ENCODE measurements around the gene LASP1. TPM values are rescaled to one million over a fixed set of nuclear protein-coding genes. Genes with fewer than 3 reads are reported as not detected.

LASP1 gene
- total and polyA plus RNA-seq, 2 of the 4 experiments (the other 2 are of a cell fraction): 79.8 to 262 TPM

DNA sequence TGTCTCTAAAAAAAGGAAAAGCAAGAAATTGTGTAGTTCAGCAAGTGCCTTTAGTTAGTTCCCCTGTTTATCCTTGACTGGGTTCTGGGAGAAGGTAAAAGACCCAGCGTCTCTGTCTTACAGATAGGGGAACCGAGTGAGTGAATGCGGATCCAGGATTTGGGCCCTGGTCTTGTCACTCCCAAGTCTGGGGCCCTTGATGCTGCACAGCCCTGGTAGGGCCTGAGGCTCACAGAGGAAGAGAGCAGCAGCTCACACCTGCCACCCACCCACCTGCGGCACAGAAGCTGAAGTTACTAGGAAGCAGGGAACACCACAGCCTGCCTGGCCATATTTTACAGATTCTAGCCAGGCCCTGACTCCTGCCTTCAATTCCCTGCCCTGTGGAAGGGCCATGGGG, 22.2 kb downstream of the LASP1 start:
- CTCF ChIA-PET: no interaction called here

More for the DNA sequence above, 22.2 kb downstream of the LASP1 start:
- H3K4me2 ChIP-seq (ENCODE audit: low read depth, low read length): no peak overlapping the region
- TF ChIP-seq CEBPB (IDR thresholded peaks at IDR 0.05; ENCODE audit: low read depth, low read length): no peak
- TF ChIP-seq MAFK (IDR thresholded peaks at IDR 0.05; ENCODE audit: low read depth, low read length): no peak
- no peak for TF ChIP-seq RAD21 (IDR thresholded peaks at IDR 0.05; ENCODE audit: low read length)
- no peak for TF ChIP-seq FOS (IDR thresholded peaks at IDR 0.05; ENCODE audit: low read depth, low read length)
- no peak for TF ChIP-seq MAZ (IDR thresholded peaks at IDR 0.05; ENCODE audit: borderline replicate concordance, low read depth, low read length)
- no peak for TF ChIP-seq RCOR1 (IDR thresholded peaks at IDR 0.05; ENCODE audit: insufficient replicate concordance, low read length)
- no peak for TF ChIP-seq BHLHE40 (IDR thresholded peaks at IDR 0.05; ENCODE audit: low read depth, low read length)
- TF ChIP-seq, protein P1, sequence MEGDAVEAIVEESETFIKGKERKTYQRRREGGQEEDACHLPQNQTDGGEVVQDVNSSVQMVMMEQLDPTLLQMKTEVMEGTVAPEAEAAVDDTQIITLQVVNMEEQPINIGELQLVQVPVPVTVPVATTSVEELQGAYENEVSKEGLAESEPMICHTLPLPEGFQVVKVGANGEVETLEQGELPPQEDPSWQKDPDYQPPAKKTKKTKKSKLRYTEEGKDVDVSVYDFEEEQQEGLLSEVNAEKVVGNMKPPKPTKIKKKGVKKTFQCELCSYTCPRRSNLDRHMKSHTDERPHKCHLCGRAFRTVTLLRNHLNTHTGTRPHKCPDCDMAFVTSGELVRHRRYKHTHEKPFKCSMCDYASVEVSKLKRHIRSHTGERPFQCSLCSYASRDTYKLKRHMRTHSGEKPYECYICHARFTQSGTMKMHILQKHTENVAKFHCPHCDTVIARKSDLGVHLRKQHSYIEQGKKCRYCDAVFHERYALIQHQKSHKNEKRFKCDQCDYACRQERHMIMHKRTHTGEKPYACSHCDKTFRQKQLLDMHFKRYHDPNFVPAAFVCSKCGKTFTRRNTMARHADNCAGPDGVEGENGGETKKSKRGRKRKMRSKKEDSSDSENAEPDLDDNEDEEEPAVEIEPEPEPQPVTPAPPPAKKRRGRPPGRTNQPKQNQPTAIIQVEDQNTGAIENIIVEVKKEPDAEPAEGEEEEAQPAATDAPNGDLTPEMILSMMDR (conservative IDR thresholded peaks at IDR 0.05; ENCODE audit: low read depth, low read length): no peak
- no peak for TF ChIP-seq MXI1 (IDR thresholded peaks at IDR 0.05; ENCODE audit: borderline replicate concordance, low read depth, low read length)
- TF ChIP-seq USF2 (IDR thresholded peaks at IDR 0.05; ENCODE audit: low read depth, low read length): no peak
- no peak for TF ChIP-seq RFX5 (IDR thresholded peaks at IDR 0.05; ENCODE audit: low read depth, low read length)
- no peak for TF ChIP-seq POLR2A (IDR thresholded peaks at IDR 0.05; ENCODE audit: low read depth, low read length)
- no peak for TF ChIP-seq SMC3 (IDR thresholded peaks at IDR 0.05; ENCODE audit: low read depth, low read length)
- TF ChIP-seq CHD1 (IDR thresholded peaks at IDR 0.05; ENCODE audit: low read depth, low read length): no peak
- no peak for TF ChIP-seq ELK1 (IDR thresholded peaks at IDR 0.05; ENCODE audit: borderline replicate concordance, low read depth, low read length)
- no peak for TF ChIP-seq NFE2L2 (IDR thresholded peaks at IDR 0.05; ENCODE audit: low read depth, low read length)
- peaks cover 99% of the 10 kb centered on the region for H4K20me1 ChIP-seq (ENCODE audit: insufficient read depth, low read length)
- in situ Hi-C loops (cut with MboI; ENCODE audit: low sequenced_read_pairs) (no loop called here), dilution Hi-C loops (cut with HindIII; ENCODE audit: low sequenced_read_pairs, unreplicated experiment) (no loop called here), intact Hi-C loops (cut with micrococcal nuclease) (no loop called here)
- peak overlapping the region; percentile 14 for H2AFZ ChIP-seq (replicated peaks; ENCODE audit: low read length, poor library complexity)
- no peak overlapping the region for H3K23ac ChIP-seq (ENCODE audit: low read depth, low read length)
- H3K36me3 ChIP-seq (ENCODE audit: control insufficient read depth, insufficient read depth, low read length): peaks cover 78% of the 10 kb centered on the region
- DNase-seq (no peak), ATAC-seq (ENCODE audit: low read depth) (no peak)
- no peak overlapping the region for H2BK120ac ChIP-seq (ENCODE audit: low read depth, low read length)
- H3K4me3 ChIP-seq (ENCODE audit: insufficient read depth, low read depth, low read length): no peak overlapping the region
- H4K91ac ChIP-seq (ENCODE audit: insufficient read depth, low read depth, low read length): no peak overlapping the region
- H4K5ac ChIP-seq (ENCODE audit: low read depth, low read length): no peak overlapping the region
- peak overlapping the region; percentile 70 for H2AK9ac ChIP-seq (replicated peaks; ENCODE audit: low read depth, low read length, poor library complexity)
- H3K27ac ChIP-seq (ENCODE audit: insufficient read depth, low read length): no peak overlapping the region
- no peak overlapping the region for H3K18ac ChIP-seq (ENCODE audit: low read depth, low read length)
- H3K79me1 ChIP-seq (ENCODE audit: low read depth in 1 of 2, low read length in 2 of 2): peaks cover 41 to 95% of the 10 kb centered on the region in 2 experiments
- H4K8ac ChIP-seq (ENCODE audit: low read depth in 2 of 2, low read length in 2 of 2): no peak overlapping the region
- H3K4ac ChIP-seq (ENCODE audit: low read depth, low read length): no peak overlapping the region
- no peaks in the 10 kb centered on the region for H3K9me3 ChIP-seq (ENCODE audit: control insufficient read depth, insufficient read depth, low read length)
- H2BK5ac ChIP-seq (ENCODE audit: low read depth, low read length, poor library complexity, severe bottlenecking): no peak overlapping the region
- peaks cover 24% of the 10 kb centered on the region for H3K9me1 ChIP-seq (ENCODE audit: insufficient read depth, low read length)
- H2BK20ac ChIP-seq (ENCODE audit: low read depth, low read length): no peak overlapping the region
- peaks cover 11% of the 10 kb centered on the region for H3K4me1 ChIP-seq (ENCODE audit: control insufficient read depth, insufficient read depth, low read length)
- no peak overlapping the region for H3K14ac ChIP-seq (replicated peaks; ENCODE audit: low read depth, low read length)
- H2AK5ac ChIP-seq (ENCODE audit: low read depth, low read length): no peak overlapping the region
- WGBS, 2 experiments (ENCODE audit: extremely low coverage in 2 of 2, insufficient read length in 1 of 2): 91% methylated on average over 3 of the region's 4 CpGs; no CpG with 5 or more reads in 1 of the 2 experiments
- no peak overlapping the region for H3K56ac ChIP-seq (ENCODE audit: extremely low read depth, insufficient read depth, low read length)
- H3K27me3 ChIP-seq (ENCODE audit: control insufficient read depth, insufficient read depth, low read length): no peaks in the 10 kb centered on the region
- no TSS peak for BruUV-seq (replicated peaks)
- H2BK15ac ChIP-seq (ENCODE audit: low read depth, low read length): no peak overlapping the region
- POLR2A ChIA-PET (ENCODE audit: unreplicated experiment): no interaction called here
- no peak overlapping the region for H3K9ac ChIP-seq (ENCODE audit: low read depth, low read length)

All from IMR-90 (cell line).